Astrocyte of the cerebellum (primary cell): ENCODE measurements around the gene GLIS1.

Experiments used
- DNase-seq: peaks from one replicate; pipeline ENCODE4 v3.0.0-alpha.2; 2011; ENCODE audit warnings: low read depth
- H3K4me3 ChIP-seq: 2 replicates; pipeline ENCODE4 v1.5.1; 2011; ENCODE audit warnings: mild to moderate bottlenecking, low read depth, low read length, moderate library complexity
- CTCF ChIP-seq: IDR thresholded peaks from 2 replicates; pipeline ENCODE4 v1.5.1; 2012; ENCODE audit warnings: low read length, low read depth, moderate library complexity, mild to moderate bottlenecking; ENCODE audit errors: missing control alignments
- in situ Hi-C: cut with HindIII; loops from 2 replicates; pipeline ENCODE4 v1.10.0; 2017; ENCODE audit warnings: low sequenced_read_pairs

The GLIS1 gene

DNA sequence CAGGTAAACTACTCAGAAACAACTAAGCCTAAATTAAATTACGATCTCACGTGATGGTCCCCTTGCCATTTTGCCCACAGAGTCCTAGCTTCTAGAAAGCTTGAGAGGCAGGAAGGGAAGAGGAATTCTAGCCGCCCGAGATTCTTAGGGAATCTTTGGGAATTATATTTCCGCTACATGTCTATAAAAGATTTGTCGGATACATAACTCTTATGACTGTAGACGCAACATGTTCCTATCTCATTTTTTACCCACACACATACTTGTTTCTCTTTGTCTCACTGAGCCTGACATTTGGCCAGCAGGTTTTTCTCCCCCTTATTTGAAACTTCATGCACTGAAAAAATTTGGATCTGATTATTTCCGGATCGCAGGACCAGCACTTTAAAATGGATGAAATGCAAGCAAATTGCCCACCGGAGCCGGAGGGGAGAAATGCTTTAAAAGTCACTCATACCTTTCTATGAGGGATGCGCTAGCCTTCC is 5.5 kb downstream of the GLIS1 start:
- DNase-seq, result peak; percentile 59
- H3K4me3 ChIP-seq, result peak overlapping the region; percentile 26
- in situ Hi-C loops, result loop anchor here (25.0 kb wide), 1 partner anchor 246 kb away; no protein-coding TSS in a partner anchor
- no peak for TF ChIP-seq CTCF

GRCh38 chr1:53732912-53733317 is 6.0 kb downstream of the GLIS1 start:
- peak overlapping the region; percentile 26 for H3K4me3 ChIP-seq

DNA sequence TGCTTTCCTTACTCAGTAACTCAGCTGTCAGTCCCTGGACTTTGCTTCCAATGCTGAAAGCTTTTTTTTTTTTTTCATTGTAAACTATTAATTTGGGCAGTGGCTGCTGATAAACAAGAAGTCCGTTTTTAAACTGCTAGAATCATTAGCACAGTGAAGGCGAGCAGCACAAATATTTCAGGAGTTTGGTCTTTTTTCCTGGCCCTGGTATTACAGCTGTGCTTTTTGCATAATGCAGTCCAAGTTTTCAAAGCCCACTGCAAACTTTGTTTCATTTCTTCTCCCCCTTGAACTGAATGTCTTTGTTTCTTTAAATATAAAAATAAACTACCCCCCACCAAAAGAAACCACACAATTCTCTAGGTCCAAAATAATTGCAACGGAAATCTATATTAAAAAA is 6.6 kb downstream of the GLIS1 start:
- no peak for TF ChIP-seq CTCF
- H3K4me3 ChIP-seq, result peak overlapping the region; percentile 26
- in situ Hi-C loops, result loop anchor here (25.0 kb wide), 1 partner anchor 245 kb away; no protein-coding TSS in a partner anchor
- DNase-seq, result no peak

More at GRCh38 chr1:53732912-53733317, 6.0 kb downstream of the GLIS1 start:
- no peak for TF ChIP-seq CTCF
- peak; percentile 87 for DNase-seq
- in situ Hi-C loops, result loop anchor here (25.0 kb wide), 1 partner anchor 246 kb away; no protein-coding TSS in a partner anchor

DNA sequence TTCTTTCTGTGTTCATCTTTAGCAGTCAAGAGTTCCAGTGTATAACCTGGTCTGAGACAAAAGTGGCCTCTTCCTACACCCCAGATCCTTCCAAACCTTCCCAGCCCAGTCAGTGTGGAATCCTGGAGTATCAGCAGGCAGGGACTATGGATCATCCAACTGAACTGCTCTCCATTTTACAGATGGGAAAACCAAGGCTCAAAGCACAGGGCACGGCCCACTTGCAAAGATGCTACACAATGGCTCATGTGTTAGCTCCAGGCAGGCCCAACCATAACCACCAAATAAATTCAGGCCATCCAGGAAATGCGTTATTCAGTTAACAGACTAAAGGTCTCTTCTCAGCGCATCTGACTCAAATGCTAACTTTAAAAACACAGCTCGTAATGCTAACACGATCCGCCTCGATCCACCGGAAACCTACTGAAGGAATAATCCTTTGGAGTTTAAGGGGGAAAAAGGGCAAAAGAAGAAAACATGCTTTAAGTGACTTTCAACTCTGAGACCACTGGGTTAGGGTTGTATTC is 7.1 kb downstream of the GLIS1 start:
- in situ Hi-C loops, result loop anchor here (25.0 kb wide), 1 partner anchor 245 kb away; no protein-coding TSS in a partner anchor
- peak overlapping the region; percentile 26 for H3K4me3 ChIP-seq
- no peak for DNase-seq
- no peak for TF ChIP-seq CTCF

DNA sequence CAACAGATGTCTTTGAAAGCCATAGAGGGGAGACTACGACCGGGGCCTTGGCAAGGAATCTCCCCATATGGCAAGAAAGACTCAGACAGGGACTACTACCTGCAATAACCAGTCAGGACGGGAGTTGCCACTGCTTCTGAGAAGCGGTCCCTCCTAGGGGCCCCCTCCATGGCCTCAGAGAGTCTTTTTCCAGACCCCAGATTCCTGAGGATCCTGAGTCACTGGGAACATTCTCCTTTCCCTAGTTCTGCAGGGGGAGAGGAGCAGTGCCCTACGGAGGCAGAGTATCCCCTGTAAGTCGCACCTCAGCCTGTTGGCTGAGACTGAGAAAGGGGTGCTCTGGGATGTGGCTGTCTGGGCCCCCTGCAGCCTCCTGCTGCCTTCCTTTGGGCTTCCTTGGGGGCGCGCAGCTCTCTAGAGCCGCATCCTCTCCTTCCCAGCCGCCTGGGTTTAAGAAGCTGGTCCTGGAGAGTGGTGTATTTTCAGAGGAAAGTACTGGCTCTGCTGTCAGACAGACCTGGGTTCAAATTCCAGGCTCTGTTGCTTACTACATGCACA is 7.8 kb downstream of the GLIS1 start:
- in situ Hi-C loops, result loop anchor here (25.0 kb wide), 1 partner anchor 244 kb away; no protein-coding TSS in a partner anchor
- no peak overlapping the region for H3K4me3 ChIP-seq
- no peak for TF ChIP-seq CTCF
- no peak for DNase-seq

DNA sequence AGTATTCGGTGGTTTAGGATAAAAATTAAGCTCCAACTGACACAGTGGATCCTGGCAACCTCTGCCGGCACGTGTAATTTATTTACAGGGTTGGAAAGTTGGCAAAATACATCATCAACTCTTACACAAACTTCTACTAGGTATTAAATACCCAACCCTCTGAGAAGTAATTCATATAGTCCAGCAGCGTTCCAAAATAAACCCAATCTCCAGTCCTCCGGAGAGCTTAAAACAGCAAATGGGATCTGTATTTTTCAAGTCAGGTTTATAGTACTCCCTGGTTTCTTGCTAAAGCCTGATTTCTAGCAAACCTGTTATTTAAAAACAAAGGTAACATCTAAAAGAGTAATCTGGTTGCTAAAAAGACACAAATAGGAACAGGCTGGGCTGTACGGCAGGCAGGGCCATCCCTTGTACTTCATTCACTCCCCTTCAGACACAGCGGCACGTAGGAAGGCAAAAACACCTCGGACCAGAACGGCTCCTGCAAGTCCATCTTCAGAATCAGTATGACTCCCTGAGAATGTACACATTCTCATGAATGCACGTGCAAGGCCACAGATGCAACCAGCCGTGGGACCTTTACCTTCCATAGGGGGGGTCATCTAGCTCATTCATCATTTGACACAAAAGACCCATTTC is 8.6 kb downstream of the GLIS1 start:
- H3K4me3 ChIP-seq, result no peak overlapping the region
- no peak for DNase-seq
- no peak for TF ChIP-seq CTCF
- in situ Hi-C loops, result loop anchor here (25.0 kb wide), 1 partner anchor 243 kb away; no protein-coding TSS in a partner anchor
